8988T (cell line): Measurements from ENCODE around the gene SI.
"Not testable (repeated sequence)": the region's sequence is repeated elsewhere in the genome, so short reads cannot be mapped to it uniquely, and the experiment has no call there.

Experiments
- DNase-seq: peaks from one replicate; pipeline ENCODE4 v3.0.0; 2011

The SI gene

DNA sequence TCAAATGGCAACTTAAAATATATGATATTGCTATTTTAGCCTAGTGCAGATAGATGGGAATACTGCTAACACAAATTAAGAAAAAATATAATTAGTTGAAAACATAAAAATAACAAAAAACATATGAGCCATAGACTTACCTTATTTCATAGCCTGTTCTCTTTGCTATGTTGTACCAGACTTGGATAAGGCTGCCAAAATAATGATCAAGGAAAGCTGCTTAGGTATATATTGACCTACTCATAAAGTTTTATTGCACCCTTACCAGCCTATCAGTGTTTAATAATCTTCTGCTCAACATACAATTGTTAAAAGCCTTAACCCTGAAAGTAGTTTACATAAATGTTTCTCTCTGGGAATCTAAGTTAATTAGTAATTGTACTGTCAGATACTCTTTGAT is at the start of gene SI:
TSS of gene SI (minus strand) at position 204 of the 400 bp plus-strand sequence. CDS start 2,484 bp downstream, outside the sequence.
- no peak for DNase-seq

DNA sequence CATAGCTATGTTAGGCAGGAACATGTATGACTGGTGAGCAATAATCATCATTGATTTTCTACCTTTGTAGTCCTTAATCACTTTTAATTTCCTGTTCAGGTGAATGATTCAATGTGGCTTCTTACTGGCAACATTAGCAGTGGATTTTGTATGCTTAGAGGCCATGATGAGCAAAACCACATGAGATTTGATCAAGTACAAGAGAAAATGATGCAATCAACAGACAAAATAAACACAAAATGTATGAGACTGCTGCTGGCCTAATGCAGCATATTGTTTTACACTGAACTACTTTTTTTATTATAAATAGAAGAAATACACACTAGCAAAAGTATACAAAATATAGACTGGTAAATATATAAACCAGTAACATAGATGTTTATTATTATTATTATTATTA is 47.5 kb upstream of the SI start:
- DNase-seq, result no peak

DNA sequence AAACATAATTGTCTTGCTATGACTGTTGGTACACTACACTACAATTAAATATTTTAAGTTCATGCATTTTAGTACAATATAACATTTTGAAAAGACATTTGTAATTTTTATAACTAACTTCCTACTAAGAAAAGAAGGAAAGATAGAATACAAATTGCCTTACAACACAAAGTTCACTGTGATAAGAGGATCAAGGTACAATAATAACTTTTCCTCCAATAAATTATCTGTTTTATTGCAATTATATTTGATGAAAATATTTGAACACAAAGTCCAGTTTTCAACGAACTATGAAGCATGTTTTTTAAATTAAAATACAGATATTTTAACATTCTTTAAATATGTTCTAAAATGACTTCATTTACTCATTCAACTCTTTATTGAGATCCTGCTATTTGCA is 33.1 kb upstream of the SI start:
- DNase-seq, result no peak

DNA sequence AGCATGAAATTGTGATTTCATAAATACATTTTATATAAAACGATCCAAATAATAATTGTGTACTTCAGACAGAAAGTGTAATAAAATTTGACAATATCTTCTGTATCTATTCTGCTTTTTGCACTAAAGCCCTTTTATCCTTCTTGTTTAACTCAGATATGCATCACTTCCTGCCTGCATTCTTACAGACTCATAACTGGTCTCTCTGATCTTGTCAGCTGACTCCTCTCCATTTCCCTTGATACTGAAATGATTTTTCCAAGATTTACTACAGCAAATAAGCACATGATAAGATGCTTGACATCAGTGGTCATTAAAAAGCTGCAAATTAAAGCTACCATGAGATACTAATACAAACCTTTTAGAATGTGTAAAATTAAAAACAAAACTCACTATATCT is 25.3 kb upstream of the SI start:
- DNase-seq, result no peak

DNA sequence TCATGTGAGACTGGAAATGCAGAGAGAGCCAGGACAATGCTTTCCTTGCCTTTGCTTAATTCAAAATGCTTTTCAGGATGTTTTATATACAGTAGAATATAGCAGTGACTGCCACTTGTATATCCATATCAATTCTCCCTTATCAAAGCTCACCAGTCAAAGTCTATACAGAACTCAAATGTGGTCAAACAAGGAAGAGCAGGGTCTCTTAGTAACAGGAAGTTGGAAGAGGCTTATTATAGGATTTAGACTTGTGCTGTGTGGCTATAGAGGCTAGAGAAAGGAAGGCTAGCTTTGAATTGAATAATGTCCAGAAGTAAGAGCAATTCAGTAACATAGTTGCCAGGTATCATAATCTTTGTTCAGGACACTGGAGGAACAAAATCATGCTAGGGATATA is 4.4 kb upstream of the SI start:
- no peak for DNase-seq

DNA sequence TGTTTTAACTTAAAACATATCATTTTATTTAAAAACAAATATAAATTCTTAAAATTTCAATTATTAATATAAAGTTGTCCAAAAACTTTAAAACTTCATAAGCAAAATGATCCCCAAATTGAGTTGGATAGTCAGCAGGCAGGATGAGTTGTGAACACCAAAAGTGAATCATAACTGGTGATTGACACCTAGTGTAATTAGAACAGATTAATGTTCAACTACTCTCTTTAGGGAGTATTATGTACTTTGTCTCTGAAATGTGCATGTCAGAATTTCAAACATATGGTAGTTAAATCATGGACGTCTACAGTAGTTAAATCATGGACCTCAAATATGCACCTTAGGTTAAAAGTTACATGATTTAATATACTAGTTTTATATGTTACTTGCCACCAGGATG is 2.9 kb upstream of the SI start:
- no peak for DNase-seq

DNA sequence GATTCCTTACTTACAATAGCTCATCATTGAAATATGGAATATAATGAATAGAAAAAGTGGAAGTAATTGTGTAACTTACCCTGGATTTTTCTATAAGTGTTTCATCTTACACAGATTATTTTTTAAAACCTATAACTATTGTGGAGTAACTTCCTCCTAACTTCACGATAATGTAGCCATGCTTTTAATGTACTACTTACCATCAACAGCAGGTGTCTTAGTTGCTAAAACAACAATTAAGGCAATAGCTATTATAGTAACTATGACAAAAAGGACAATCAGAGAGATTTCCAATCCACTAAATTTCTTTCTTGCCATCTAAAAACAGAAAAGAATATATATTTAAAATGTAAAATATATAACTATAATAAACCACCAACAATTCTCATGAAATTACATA is 2.6 kb downstream of the SI start:
- DNase-seq, result no peak

DNA sequence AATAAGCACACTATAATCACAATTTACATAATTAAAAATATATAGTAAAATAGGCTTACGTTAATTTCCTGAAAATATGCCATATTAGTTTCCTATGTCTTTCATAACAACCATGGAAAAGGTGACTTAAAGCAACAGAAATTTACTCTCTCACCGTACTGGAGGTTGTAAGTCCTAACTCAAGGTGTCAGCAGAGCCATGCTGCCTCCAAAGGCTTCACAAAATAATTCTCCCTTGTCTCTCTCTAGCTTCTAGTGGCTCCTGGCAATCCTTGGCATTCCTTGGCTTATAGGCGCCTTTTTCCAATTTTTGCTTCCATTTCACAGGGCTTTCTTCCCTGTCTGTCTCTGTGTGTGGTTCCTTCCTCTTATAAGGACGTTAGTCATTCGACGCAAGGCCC is 7.6 kb downstream of the SI start:
- no peak for DNase-seq

GRCh38 chr3:165056510-165056909 is 21.8 kb downstream of the SI start:
- no peak for DNase-seq

- no peak for DNase-seq
Measured at GRCh38 chr3:165040186-165040585, 38.1 kb downstream of the SI start.

DNA sequence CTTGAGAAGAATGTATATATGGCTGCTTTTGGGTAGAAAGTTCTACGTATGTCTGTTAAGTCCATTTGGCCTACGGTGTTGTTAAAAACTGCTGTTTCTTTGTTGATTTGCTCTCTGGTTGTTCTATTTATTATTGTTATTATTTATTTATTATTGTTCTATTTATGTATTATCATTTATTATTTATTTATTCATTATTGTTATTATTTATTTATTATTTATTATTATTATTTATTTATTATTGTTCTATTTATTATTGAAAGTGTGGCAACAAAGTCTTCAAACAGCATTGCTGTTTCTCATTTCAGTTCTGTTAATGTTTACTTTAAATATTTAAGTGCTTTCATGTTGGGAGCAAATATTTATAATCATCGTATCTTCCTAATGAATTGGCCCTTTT is 66.7 kb downstream of the SI start:
- DNase-seq, result no peak

DNA sequence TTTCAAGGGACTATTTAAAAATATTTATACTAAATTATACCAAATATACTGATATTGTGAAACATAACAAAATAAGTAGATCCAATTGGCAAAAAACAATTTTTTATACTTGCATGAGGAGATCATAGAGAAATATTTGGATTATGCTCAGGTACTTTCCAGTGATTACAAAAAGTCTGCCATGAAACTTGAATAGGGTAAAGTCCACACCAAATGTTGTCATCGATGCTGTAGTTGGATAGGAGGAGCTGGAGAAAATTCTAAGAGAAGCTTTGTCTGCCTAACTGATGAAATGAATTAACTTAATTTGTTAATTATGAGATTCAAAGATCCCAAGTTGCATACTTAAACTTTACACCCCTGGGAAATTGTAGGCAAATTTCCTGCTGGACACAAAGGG is 93.3 kb downstream of the SI start:
- no peak for DNase-seq

GRCh38 chr3:164962610-164963009 is 115.7 kb downstream of the SI start:
- no peak for DNase-seq

- DNase-seq, result no peak
Measured at GRCh38 chr3:164952966-164953365, 125.3 kb downstream of the SI start.

DNA sequence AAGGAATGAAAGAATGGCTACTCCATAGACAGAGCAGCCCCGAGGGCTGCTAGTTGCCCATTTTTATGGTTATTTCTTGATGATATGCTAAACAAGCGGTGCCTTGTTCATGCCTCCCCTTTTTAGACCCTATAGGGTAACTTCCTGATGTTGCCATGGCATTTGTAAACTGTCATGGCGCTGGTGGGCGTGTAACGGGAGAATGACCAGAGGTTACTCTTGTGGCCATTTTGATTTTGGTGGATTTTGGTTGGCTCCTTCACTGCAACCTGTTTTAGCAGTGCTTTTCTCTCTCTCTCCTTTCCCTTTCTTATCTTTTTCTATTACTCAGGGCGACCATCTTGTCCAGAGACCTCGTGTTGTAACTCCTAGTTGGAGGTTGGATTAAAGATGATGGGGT is 126.9 kb downstream of the SI start:
- DNase-seq, result not testable (repeated sequence)

GRCh38 chr3:164940745-164941144 is 137.6 kb downstream of the SI start:
- DNase-seq, result no peak

DNA sequence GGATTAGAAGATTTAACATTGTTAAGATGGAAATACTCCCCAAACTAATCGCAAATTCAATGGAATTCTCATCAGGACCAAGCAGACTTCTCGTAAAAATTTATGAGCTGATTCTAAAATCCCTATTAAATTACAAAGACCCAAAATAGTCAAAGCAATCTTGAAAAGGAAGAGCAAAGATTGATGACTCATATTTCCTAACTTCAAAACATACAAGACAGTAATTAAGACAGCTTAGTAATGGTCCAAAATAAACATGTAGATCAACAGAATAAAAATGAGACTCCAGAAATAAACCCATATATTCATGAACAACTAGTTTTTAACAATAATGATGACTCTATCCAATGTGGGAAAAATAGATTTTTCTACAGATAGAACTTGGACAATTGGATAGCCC is 148.7 kb downstream of the SI start:
- DNase-seq, result no peak
